HepG2 (cell line): ENCODE results near the gene SIGMAR1. TPM values are rescaled to one million over a fixed set of nuclear protein-coding genes. Genes with fewer than 3 reads are reported as not detected.

Experiments
- CENPT ChIP-seq: sonication (generic); formaldehyde crosslinking; IDR thresholded peaks from 2 replicates; pipeline ENCODE4 v1.8.0; 2022; ENCODE audit warnings: low read depth, mild to moderate bottlenecking, moderate library complexity, missing genetic modification reagents
- CENPX ChIP-seq: sonication (generic); formaldehyde crosslinking; IDR thresholded peaks from 2 replicates; pipeline ENCODE4 v1.9.0; 2021; ENCODE audit warnings: mild to moderate bottlenecking, missing genetic modification reagents, moderate library complexity
- DNMT1 ChIP-seq: sonication (generic); formaldehyde crosslinking; IDR thresholded peaks from 2 replicates; pipeline ENCODE4 v1.5.1; 2020; ENCODE audit warnings: mild to moderate bottlenecking, missing genetic modification reagents
- ERF ChIP-seq: IDR thresholded peaks from 2 replicates; pipeline ENCODE4 v1.6.1; 2018; ENCODE audit warnings: missing biosample characterization, missing genetic modification reagents
- FOSL1 ChIP-seq: sonication (generic); formaldehyde crosslinking; IDR thresholded peaks from 2 replicates; pipeline ENCODE4 v1.9.0; 2021; ENCODE audit warnings: missing genetic modification reagents, borderline replicate concordance
- GLI4 ChIP-seq: sonication (generic); formaldehyde crosslinking; IDR thresholded peaks from 2 replicates; pipeline ENCODE4 v1.5.1; 2020; ENCODE audit warnings: missing genetic modification reagents, mild to moderate bottlenecking, moderate library complexity, borderline replicate concordance
- GLMP ChIP-seq: sonication (generic); formaldehyde crosslinking; IDR thresholded peaks from 2 replicates; pipeline ENCODE4 v1.9.0; 2021; ENCODE audit warnings: missing genetic modification reagents, mild to moderate bottlenecking, borderline replicate concordance
- KAT7 ChIP-seq: IDR thresholded peaks from 2 replicates; pipeline ENCODE4 v1.6.1; 2018; ENCODE audit warnings: borderline replicate concordance, missing compliant biosample characterization
- MTF2 ChIP-seq: sonication (generic); formaldehyde crosslinking; IDR thresholded peaks from 2 replicates; pipeline ENCODE4 v1.5.0; 2020; ENCODE audit warnings: missing genetic modification reagents, borderline replicate concordance
- MYNN ChIP-seq: sonication (generic); formaldehyde crosslinking; IDR thresholded peaks from 2 replicates; pipeline ENCODE4 v1.4.0; 2020; ENCODE audit warnings: mild to moderate bottlenecking, low read depth, missing genetic modification reagents
- NR0B2 ChIP-seq: sonication (generic); formaldehyde crosslinking; IDR thresholded peaks from 2 replicates; pipeline ENCODE4 v1.4.0; 2020; ENCODE audit warnings: mild to moderate bottlenecking, missing genetic modification reagents
- PITX1 ChIP-seq: sonication (generic); formaldehyde crosslinking; IDR thresholded peaks from 2 replicates; pipeline ENCODE4 v1.5.1; 2020; ENCODE audit warnings: mild to moderate bottlenecking, missing genetic modification reagents
- ZNF264 ChIP-seq: sonication (generic); formaldehyde crosslinking; IDR thresholded peaks from 2 replicates; pipeline ENCODE4 v1.4.0; 2020; ENCODE audit warnings: missing genetic modification reagents
- ZNF530 ChIP-seq: sonication (generic); formaldehyde crosslinking; IDR thresholded peaks from 2 replicates; pipeline ENCODE4 v1.5.0; 2020; ENCODE audit warnings: low read depth, mild to moderate bottlenecking, missing genetic modification reagents
- ZNF563 ChIP-seq: sonication (generic); formaldehyde crosslinking; IDR thresholded peaks from 2 replicates; pipeline ENCODE4 v1.8.0; 2022; ENCODE audit warnings: mild to moderate bottlenecking, moderate library complexity, missing genetic modification reagents
- ZNF672 ChIP-seq: sonication (generic); formaldehyde crosslinking; IDR thresholded peaks from 2 replicates; pipeline ENCODE4 v1.8.1; 2022; ENCODE audit warnings: missing genetic modification reagents
- ZNF850 ChIP-seq: sonication (generic); formaldehyde crosslinking; conservative IDR thresholded peaks from 2 replicates; pipeline ENCODE4 v1.9.0; 2021; ENCODE audit warnings: mild to moderate bottlenecking, missing genetic modification reagents
- polyA plus RNA-seq, 8 experiments: library from polyadenylated mRNA; depleted of rRNA in 3 of 8; stranded (reverse) in 7 of 8; unstranded in 1 of 8; fragments of >200 nt; fragmentation: Illumina TruSeq in 4 of 8; extraction: Trizol in 4 of 8; gene quantifications; 2 replicates each; pipeline versions ENCODE4 v1.2.1 to v1.2.3, GENCODE V29; 2011 to 2016; ENCODE audit warnings: low read depth in 4 of 8, missing spikeins in 1 of 8, mixed read lengths in 1 of 8; ENCODE audit not compliant: insufficient read depth in 1 of 8
- total RNA-seq, 5 experiments: library from RNA; depleted of rRNA; stranded (reverse); fragments of >200 nt; fragmentation: Illumina TruSeq; extraction: Trizol; gene quantifications; 2 replicates each; pipeline ENCODE4 v1.2.3, GENCODE V29; 2016; ENCODE audit warnings: low read depth in 1 of 5
- TF ChIP-seq, protein P1 (sequence below): sonication (generic); formaldehyde crosslinking; IDR thresholded peaks from 2 replicates; pipeline ENCODE4 v1.4.0; 2020; ENCODE audit warnings: missing genetic modification reagents, borderline replicate concordance
- TF ChIP-seq, protein P2 (sequence below): sonication (generic); formaldehyde crosslinking; IDR thresholded peaks from 2 replicates; pipeline ENCODE4 v1.9.0; 2022; ENCODE audit warnings: low read depth, missing genetic modification reagents

Gene SIGMAR1
- total and polyA plus RNA-seq, 2 of the 13 experiments (the other 11 are each of a cell fraction or from before 2014, with no cell fraction given): 38.9 to 60.8 TPM

DNA sequence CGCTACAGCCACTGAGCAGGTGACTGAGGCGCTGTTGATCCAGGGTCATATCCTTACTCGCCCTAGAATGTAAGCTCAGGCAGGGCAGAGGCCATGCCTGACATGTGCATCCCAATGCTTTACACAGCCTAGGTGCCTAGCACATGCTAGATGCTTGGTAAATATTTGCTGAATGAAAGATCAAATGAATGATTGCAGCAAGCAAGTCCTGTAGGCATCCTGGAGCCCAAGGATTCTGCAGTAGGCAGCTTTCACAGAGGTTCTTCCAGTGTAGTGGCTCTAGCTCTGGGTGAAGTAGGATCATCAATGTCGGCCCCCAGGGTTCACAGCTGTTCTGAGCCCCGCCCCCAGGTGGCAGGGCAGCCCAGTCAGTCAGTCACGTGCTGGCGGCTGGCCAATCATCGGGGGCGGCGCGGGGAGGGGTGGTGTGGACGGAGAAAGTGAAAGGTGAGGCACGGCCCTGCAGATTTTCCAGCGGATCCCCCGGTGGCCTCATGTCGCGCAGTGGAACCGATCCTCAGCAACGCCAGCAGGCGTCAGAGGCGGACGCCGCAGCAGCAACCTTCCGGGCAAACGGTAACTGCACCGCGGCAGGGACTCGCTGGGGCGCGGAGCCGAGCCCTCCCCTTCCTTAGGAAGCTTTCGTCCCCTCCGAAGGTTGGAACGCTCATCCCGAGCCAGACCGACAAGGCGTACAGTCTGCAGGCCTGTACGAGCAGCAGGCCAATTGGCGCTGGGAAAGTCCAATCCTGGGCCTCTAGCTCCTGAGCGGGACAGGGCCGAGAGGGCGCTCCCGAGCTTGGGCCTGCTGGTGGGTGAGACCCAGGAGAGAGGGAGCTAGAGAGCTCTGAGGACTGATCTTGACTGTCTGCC is 8.9 kb upstream of the SIGMAR1 start, which contains the start of gene GALT (continued):
- TF ChIP-seq CENPT (CRISPR knock-in tag) (peak; percentile 63; the same call in 1 of the 2 replicates), GLI4 (CRISPR knock-in tag) (0 out of 2 replicates have a peak, but pooled peaks have one; percentile 25), ZNF672 (no peak), DNMT1 (CRISPR knock-in tag) (peak; percentile 26; the same call in 1 of the 2 replicates), ZNF850 (CRISPR knock-in tag) (no peak), KAT7 (peak; percentile 41; the same call in 1 of the 2 replicates), ERF (CRISPR knock-in tag) (peak; percentile 80), GLMP (CRISPR knock-in tag) (no peak), NR0B2 (peak; percentile 55; the same call in 1 of the 2 replicates), ZNF530 (CRISPR knock-in tag) (peak; percentile 41; the same call in 1 of the 2 replicates), ZNF264 (CRISPR knock-in tag) (no peak; the same call in 1 of the 2 replicates), MTF2 (CRISPR knock-in tag) (no peak), PITX1 (CRISPR knock-in tag) (peak; percentile 70), FOSL1 (CRISPR knock-in tag) (no peak), CENPX (CRISPR knock-in tag) (no peak), MYNN (CRISPR knock-in tag) (no peak), ZNF563 (CRISPR knock-in tag) (peak; percentile 78; the same call in 1 of the 2 replicates)
- TF ChIP-seq, protein P1, sequence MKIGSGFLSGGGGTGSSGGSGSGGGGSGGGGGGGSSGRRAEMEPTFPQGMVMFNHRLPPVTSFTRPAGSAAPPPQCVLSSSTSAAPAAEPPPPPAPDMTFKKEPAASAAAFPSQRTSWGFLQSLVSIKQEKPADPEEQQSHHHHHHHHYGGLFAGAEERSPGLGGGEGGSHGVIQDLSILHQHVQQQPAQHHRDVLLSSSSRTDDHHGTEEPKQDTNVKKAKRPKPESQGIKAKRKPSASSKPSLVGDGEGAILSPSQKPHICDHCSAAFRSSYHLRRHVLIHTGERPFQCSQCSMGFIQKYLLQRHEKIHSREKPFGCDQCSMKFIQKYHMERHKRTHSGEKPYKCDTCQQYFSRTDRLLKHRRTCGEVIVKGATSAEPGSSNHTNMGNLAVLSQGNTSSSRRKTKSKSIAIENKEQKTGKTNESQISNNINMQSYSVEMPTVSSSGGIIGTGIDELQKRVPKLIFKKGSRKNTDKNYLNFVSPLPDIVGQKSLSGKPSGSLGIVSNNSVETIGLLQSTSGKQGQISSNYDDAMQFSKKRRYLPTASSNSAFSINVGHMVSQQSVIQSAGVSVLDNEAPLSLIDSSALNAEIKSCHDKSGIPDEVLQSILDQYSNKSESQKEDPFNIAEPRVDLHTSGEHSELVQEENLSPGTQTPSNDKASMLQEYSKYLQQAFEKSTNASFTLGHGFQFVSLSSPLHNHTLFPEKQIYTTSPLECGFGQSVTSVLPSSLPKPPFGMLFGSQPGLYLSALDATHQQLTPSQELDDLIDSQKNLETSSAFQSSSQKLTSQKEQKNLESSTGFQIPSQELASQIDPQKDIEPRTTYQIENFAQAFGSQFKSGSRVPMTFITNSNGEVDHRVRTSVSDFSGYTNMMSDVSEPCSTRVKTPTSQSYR (CRISPR knock-in tag): no peak; the same call in 1 of the 2 replicates
- TF ChIP-seq, protein P2, sequence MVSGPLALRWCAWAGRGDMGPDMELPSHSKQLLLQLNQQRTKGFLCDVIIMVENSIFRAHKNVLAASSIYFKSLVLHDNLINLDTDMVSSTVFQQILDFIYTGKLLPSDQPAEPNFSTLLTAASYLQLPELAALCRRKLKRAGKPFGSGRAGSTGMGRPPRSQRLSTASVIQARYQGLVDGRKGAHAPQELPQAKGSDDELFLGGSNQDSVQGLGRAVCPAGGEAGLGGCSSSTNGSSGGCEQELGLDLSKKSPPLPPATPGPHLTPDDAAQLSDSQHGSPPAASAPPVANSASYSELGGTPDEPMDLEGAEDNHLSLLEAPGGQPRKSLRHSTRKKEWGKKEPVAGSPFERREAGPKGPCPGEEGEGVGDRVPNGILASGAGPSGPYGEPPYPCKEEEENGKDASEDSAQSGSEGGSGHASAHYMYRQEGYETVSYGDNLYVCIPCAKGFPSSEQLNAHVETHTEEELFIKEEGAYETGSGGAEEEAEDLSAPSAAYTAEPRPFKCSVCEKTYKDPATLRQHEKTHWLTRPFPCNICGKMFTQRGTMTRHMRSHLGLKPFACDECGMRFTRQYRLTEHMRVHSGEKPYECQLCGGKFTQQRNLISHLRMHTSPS (CRISPR knock-in tag): 0 out of 2 replicates have a peak, but pooled peaks have one; percentile 14
